Cardiac muscle cell (in vitro differentiated cells and primary cell): Measurements from ENCODE around the gene TRIM52. TPM values are rescaled to one million over a fixed set of nuclear protein-coding genes. Genes with fewer than 3 reads are reported as not detected.

Experiments used
- DNase-seq, 2 donors: peaks; one replicate each; pipeline versions ENCODE4 v3.0.0 to v3.0.0-alpha.2; 2010 to 2017; ENCODE audit warnings: low read depth in 1 of 2, low spot score in 1 of 2
- H3K27ac ChIP-seq: fragments of 200-600 bp; sonication (generic); 2 replicates; pipeline ENCODE4 v1.5.1; 2016
- H3K27me3 ChIP-seq: fragments of 200-600 bp; sonication (generic); 2 replicates; pipeline ENCODE4 v1.6.0; 2016; ENCODE audit warnings: control low read depth
- H3K36me3 ChIP-seq: fragments of 200-600 bp; sonication (generic); 2 replicates; pipeline ENCODE4 v1.5.1; 2016; ENCODE audit warnings: control low read depth
- H3K4me1 ChIP-seq: fragments of 200-600 bp; sonication (generic); 2 replicates; pipeline ENCODE4 v1.8.1; 2017; ENCODE audit warnings: low read depth, mild to moderate bottlenecking, mixed run types
- H3K4me3 ChIP-seq: fragments of 200-600 bp; sonication (generic); 2 replicates; pipeline ENCODE4 v1.5.1; 2016; ENCODE audit warnings: mild to moderate bottlenecking
- H3K9me3 ChIP-seq: fragments of 200-600 bp; sonication (generic); 2 replicates; pipeline ENCODE4 v1.5.1; 2017; ENCODE audit warnings: low read depth, mild to moderate bottlenecking, control low read depth
- CTCF ChIP-seq: IDR thresholded peaks from 2 replicates; pipeline ENCODE4 v1.5.1; 2012; ENCODE audit warnings: low read depth, mild to moderate bottlenecking, low read length
- polyA plus RNA-seq: library from polyadenylated mRNA; unstranded; fragments of >200 nt; fragmentation: Nextera tagmentation; extraction: Ambion mirVana; gene quantifications from 2 replicates; pipeline ENCODE4 v1.2.1, GENCODE V29; 2016
- total RNA-seq: library from RNA; depleted of rRNA; stranded (reverse); fragments of >200 nt; gene quantifications from 2 replicates; pipeline ENCODE4 v1.2.3, GENCODE V29; 2016

TRIM52 gene
- total and polyA plus RNA-seq, 2 experiments from 2014 or later = 10.5 to 12.3 TPM

- no peaks in the 10 kb centered on the region for H3K9me3 ChIP-seq
- H3K4me1 ChIP-seq = no peaks in the 10 kb centered on the region
- H3K36me3 ChIP-seq = peaks cover 24% of the 10 kb centered on the region
- no peak for TF ChIP-seq CTCF
- H3K27ac ChIP-seq = no peak overlapping the region
- H3K4me3 ChIP-seq = no peak overlapping the region
- H3K27me3 ChIP-seq = no peaks in the 10 kb centered on the region
- no peak for DNase-seq
These were observed 29.5 kb downstream of the TRIM52 start for GRCh38 chr5:181231432-181231831.

GRCh38 chr5:181230551-181230950 lies 30.4 kb downstream of the TRIM52 start:
- DNase-seq = no peak
- TF ChIP-seq CTCF = no peak
- peaks cover 16% of the 10 kb centered on the region for H3K36me3 ChIP-seq
- H3K27ac ChIP-seq = no peak overlapping the region
- H3K4me3 ChIP-seq = no peak overlapping the region
- no peaks in the 10 kb centered on the region for H3K4me1 ChIP-seq
- H3K9me3 ChIP-seq = no peaks in the 10 kb centered on the region
- H3K27me3 ChIP-seq = no peaks in the 10 kb centered on the region

GRCh38 chr5:181229996-181230395 lies 30.9 kb downstream of the TRIM52 start:
- no peaks in the 10 kb centered on the region for H3K4me1 ChIP-seq
- no peak overlapping the region for H3K27ac ChIP-seq
- H3K9me3 ChIP-seq = no peaks in the 10 kb centered on the region
- H3K36me3 ChIP-seq = peaks cover 16% of the 10 kb centered on the region
- DNase-seq = no peak
- no peak for TF ChIP-seq CTCF
- no peak overlapping the region for H3K4me3 ChIP-seq
- no peaks in the 10 kb centered on the region for H3K27me3 ChIP-seq

GRCh38 chr5:181224390-181225229 lies 36.3 kb downstream of the TRIM52 start:
- H3K9me3 ChIP-seq = no peaks in the 10 kb centered on the region
- no peaks in the 10 kb centered on the region for H3K4me1 ChIP-seq
- H3K27me3 ChIP-seq = no peaks in the 10 kb centered on the region
- no peak for DNase-seq
- no peaks in the 10 kb centered on the region for H3K36me3 ChIP-seq
- no peak overlapping the region for H3K27ac ChIP-seq
- H3K4me3 ChIP-seq = peak overlapping the region; percentile 80
- no peak for TF ChIP-seq CTCF

- no peaks in the 10 kb centered on the region for H3K4me1 ChIP-seq
- H3K36me3 ChIP-seq = no peaks in the 10 kb centered on the region
- H3K9me3 ChIP-seq = no peaks in the 10 kb centered on the region
- TF ChIP-seq CTCF = no peak
- DNase-seq = peak; percentile 58 to 85
- H3K27me3 ChIP-seq = no peaks in the 10 kb centered on the region
- H3K27ac ChIP-seq = peak overlapping the region; percentile 85
- H3K4me3 ChIP-seq = peak overlapping the region; percentile 80
These were observed 37.1 kb downstream of the TRIM52 start for GRCh38 chr5:181223729-181224389.
